HEK293T (cell line): ENCODE measurements around the gene COL27A1.

Source experiments
- ARNT ChIP-seq: fragments of 450-650 bp; IDR thresholded peaks from 2 replicates; pipeline ENCODE4 v1.6.1; 2017; ENCODE audit warnings: mild to moderate bottlenecking
- BHLHE40 ChIP-seq: fragments of 450-650 bp; IDR thresholded peaks from 2 replicates; pipeline ENCODE4 v1.6.1; 2016; ENCODE audit warnings: mild to moderate bottlenecking, moderate library complexity, borderline replicate concordance
- HDGF ChIP-seq: fragments of 450-650 bp; IDR thresholded peaks from 2 replicates; pipeline ENCODE4 v1.6.1; 2017; ENCODE audit warnings: antibody characterized with exemption, borderline replicate concordance
- LEF1 ChIP-seq: fragments of 450-650 bp; IDR thresholded peaks from 2 replicates; pipeline ENCODE4 v1.6.1; 2017; ENCODE audit warnings: mild to moderate bottlenecking, borderline replicate concordance
- SP1 ChIP-seq: fragments of 450-650 bp; IDR thresholded peaks from 2 replicates; pipeline ENCODE4 v1.6.1; 2017
- SUZ12 ChIP-seq: fragments of 450-650 bp; IDR thresholded peaks from 2 replicates; pipeline ENCODE4 v1.6.1; 2016; ENCODE audit warnings: mild to moderate bottlenecking
- TARDBP ChIP-seq: fragments of 450-650 bp; IDR thresholded peaks from 2 replicates; pipeline ENCODE4 v1.6.1; 2016
- ZNF384 ChIP-seq: fragments of 450-650 bp; IDR thresholded peaks from 2 replicates; pipeline ENCODE4 v1.6.1; 2016
- TF ChIP-seq, protein P1 (sequence below): fragments of 450-650 bp; IDR thresholded peaks from 2 replicates; pipeline ENCODE4 v1.6.1; 2016

DNA sequence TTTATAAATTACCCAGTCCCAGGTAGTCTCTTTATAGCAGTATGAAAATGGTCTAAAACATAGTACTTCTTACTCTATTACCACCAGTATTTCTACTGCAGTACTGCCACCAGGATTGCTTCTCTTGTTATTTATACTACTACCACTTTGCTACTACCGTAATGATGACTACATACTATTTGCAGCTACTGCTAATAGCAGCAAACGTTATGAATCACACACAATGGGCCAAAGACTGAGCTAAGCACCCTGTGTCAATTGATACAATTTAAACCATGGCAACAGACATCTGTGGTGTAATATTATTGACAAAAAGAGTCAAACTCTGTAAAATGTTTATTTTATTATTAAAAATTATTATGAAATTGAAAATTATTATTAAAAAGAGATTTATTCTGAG lies 41.0 kb upstream of the COL27A1 start:
- TF ChIP-seq HDGF: no peak
- TF ChIP-seq SUZ12: no peak
- no peak for TF ChIP-seq BHLHE40
- TF ChIP-seq TARDBP: no peak
- TF ChIP-seq SP1: no peak
- TF ChIP-seq ARNT: no peak
- TF ChIP-seq ZNF384: no peak
- TF ChIP-seq, protein P1, sequence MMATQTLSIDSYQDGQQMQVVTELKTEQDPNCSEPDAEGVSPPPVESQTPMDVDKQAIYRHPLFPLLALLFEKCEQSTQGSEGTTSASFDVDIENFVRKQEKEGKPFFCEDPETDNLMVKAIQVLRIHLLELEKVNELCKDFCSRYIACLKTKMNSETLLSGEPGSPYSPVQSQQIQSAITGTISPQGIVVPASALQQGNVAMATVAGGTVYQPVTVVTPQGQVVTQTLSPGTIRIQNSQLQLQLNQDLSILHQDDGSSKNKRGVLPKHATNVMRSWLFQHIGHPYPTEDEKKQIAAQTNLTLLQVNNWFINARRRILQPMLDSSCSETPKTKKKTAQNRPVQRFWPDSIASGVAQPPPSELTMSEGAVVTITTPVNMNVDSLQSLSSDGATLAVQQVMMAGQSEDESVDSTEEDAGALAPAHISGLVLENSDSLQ: no peak
- TF ChIP-seq LEF1: no peak
